ENCODE results near the gene IGSF9B. TPM values are rescaled to one million over a fixed set of nuclear protein-coding genes. Genes with fewer than 3 reads are reported as not detected.

The IGSF9B gene
- total and polyA plus RNA-seq, 4 donors, result 0.72 to 19.5 (median 4.0) TPM

- H3K9ac ChIP-seq (ENCODE audit: insufficient read depth in 1 of 2, low read length in 2 of 2), result no peak overlapping the region
- no peaks in the 10 kb centered on the region for H3K4me1 ChIP-seq (ENCODE audit: control insufficient read depth in 5 of 5, insufficient read depth in 5 of 5, low read length in 5 of 5)
- ATAC-seq (ENCODE audit: insufficient read depth, low FRiP score) (no peak), DNase-seq (no peak)
- H3K27ac ChIP-seq (ENCODE audit: low read depth in 1 of 2, low read length in 1 of 2), result no peak overlapping the region
- H3K9me3 ChIP-seq (ENCODE audit: control insufficient read depth in 4 of 4, insufficient read depth in 3 of 4, low read length in 3 of 4), result peaks cover 0 to 14% (median 0%) of the 10 kb centered on the region in 4 donors
- TF ChIP-seq CTCF (IDR thresholded peaks at IDR 0.05; ENCODE audit: control extremely low read depth, extremely low read depth), result no peak
- WGBS, 2 donors, result 75 to 77% methylated on average over 5 of the region's 5 CpGs
- H3K36me3 ChIP-seq (ENCODE audit: control insufficient read depth in 4 of 4, insufficient read depth in 4 of 4, low read length in 4 of 4), result no peaks in the 10 kb centered on the region
- peaks cover 0 to 4% (median 0%) of the 10 kb centered on the region in 3 donors for H3K27me3 ChIP-seq (ENCODE audit: control insufficient read depth in 3 of 3, insufficient read depth in 3 of 3, low read length in 2 of 3)
- no peak overlapping the region for H3K4me3 ChIP-seq
These were observed 67.6 kb downstream of the IGSF9B start for GRCh38 chr11:133889188-133889587.

GRCh38 chr11:133887692-133888332, 69.0 kb downstream of the IGSF9B start:
- H3K9ac ChIP-seq (ENCODE audit: insufficient read depth in 1 of 2, low read length in 2 of 2), result no peak overlapping the region
- H3K4me1 ChIP-seq (ENCODE audit: control insufficient read depth in 5 of 5, insufficient read depth in 5 of 5, low read length in 5 of 5), result no peaks in the 10 kb centered on the region
- no peak for TF ChIP-seq CTCF (IDR thresholded peaks at IDR 0.05; ENCODE audit: control extremely low read depth, extremely low read depth)
- peaks cover 0 to 14% (median 0%) of the 10 kb centered on the region in 4 donors for H3K9me3 ChIP-seq (ENCODE audit: control insufficient read depth in 4 of 4, insufficient read depth in 3 of 4, low read length in 3 of 4)
- ATAC-seq (ENCODE audit: insufficient read depth, low FRiP score) (no peak), DNase-seq (no peak)
- H3K27me3 ChIP-seq (ENCODE audit: control insufficient read depth in 3 of 3, insufficient read depth in 3 of 3, low read length in 2 of 3), result peaks cover 0 to 4% (median 0%) of the 10 kb centered on the region in 3 donors
- 56 to 73% methylated on average over 5 of the region's 5 CpGs for WGBS, 2 donors
- H3K36me3 ChIP-seq (ENCODE audit: control insufficient read depth in 4 of 4, insufficient read depth in 4 of 4, low read length in 4 of 4), result no peaks in the 10 kb centered on the region
- no peak overlapping the region for H3K4me3 ChIP-seq
- H3K27ac ChIP-seq (ENCODE audit: low read depth in 1 of 2, low read length in 1 of 2), result no peak overlapping the region

- no peak for DNase-seq
- Histone ChIP-seq H3K27ac (ENCODE audit: low read depth in 1 of 2, low read length in 1 of 2) (no peak overlapping the region), H3K4me1 (ENCODE audit: control insufficient read depth in 5 of 5, insufficient read depth in 5 of 5, low read length in 5 of 5) (no peaks in the 10 kb centered on the region), H3K4me3 (no peak overlapping the region), H3K36me3 (ENCODE audit: control insufficient read depth in 4 of 4, insufficient read depth in 4 of 4, low read length in 4 of 4) (no peaks in the 10 kb centered on the region), H3K9me3 (ENCODE audit: control insufficient read depth in 4 of 4, insufficient read depth in 3 of 4, low read length in 3 of 4) (peaks cover 0 to 14% (median 0%) of the 10 kb centered on the region in 4 donors), H3K27me3 (ENCODE audit: control insufficient read depth in 3 of 3, insufficient read depth in 3 of 3, low read length in 2 of 3) (peaks cover 0 to 4% (median 0%) of the 10 kb centered on the region in 3 donors), H3K9ac (ENCODE audit: insufficient read depth in 1 of 2, low read length in 2 of 2) (no peak overlapping the region)
- no peak for ATAC-seq (ENCODE audit: insufficient read depth, low FRiP score)
- TF ChIP-seq CTCF (IDR thresholded peaks at IDR 0.05; ENCODE audit: control extremely low read depth, extremely low read depth), result no peak
- 85 to 94% methylated on average over 3 of the region's 3 CpGs for WGBS, 2 donors
These were observed 70.7 kb downstream of the IGSF9B start for GRCh38 chr11:133886029-133886428.

GRCh38 chr11:133872160-133872559, 84.6 kb downstream of the IGSF9B start:
- peaks cover 0 to 3% (median 0%) of the 10 kb centered on the region in 4 donors for H3K9me3 ChIP-seq (ENCODE audit: control insufficient read depth in 4 of 4, insufficient read depth in 3 of 4, low read length in 3 of 4)
- H3K9ac ChIP-seq (ENCODE audit: insufficient read depth in 1 of 2, low read length in 2 of 2), result no peak overlapping the region
- no peaks in the 10 kb centered on the region for H3K4me1 ChIP-seq (ENCODE audit: control insufficient read depth in 5 of 5, insufficient read depth in 5 of 5, low read length in 5 of 5)
- no peaks in the 10 kb centered on the region for H3K36me3 ChIP-seq (ENCODE audit: control insufficient read depth in 4 of 4, insufficient read depth in 4 of 4, low read length in 4 of 4)
- 78 to 89% methylated on average over 1 of the region's 1 CpG for WGBS, 2 donors
- ATAC-seq (ENCODE audit: insufficient read depth, low FRiP score) (no peak), DNase-seq (no peak)
- H3K27ac ChIP-seq (ENCODE audit: low read depth in 1 of 2, low read length in 1 of 2), result no peak overlapping the region
- TF ChIP-seq CTCF (IDR thresholded peaks at IDR 0.05; ENCODE audit: control extremely low read depth, extremely low read depth), result no peak
- no peaks in the 10 kb centered on the region for H3K27me3 ChIP-seq (ENCODE audit: control insufficient read depth in 3 of 3, insufficient read depth in 3 of 3, low read length in 2 of 3)
- H3K4me3 ChIP-seq, result no peak overlapping the region
